ENCODE measurements around the gene LMBR1L. TPM values are rescaled to one million over a fixed set of nuclear protein-coding genes. Genes with fewer than 3 reads are reported as not detected.

Gene LMBR1L
- total RNA-seq, 4 donors from 2014 or later = 11.1 to 27.2 (median 15.9) TPM

DNA sequence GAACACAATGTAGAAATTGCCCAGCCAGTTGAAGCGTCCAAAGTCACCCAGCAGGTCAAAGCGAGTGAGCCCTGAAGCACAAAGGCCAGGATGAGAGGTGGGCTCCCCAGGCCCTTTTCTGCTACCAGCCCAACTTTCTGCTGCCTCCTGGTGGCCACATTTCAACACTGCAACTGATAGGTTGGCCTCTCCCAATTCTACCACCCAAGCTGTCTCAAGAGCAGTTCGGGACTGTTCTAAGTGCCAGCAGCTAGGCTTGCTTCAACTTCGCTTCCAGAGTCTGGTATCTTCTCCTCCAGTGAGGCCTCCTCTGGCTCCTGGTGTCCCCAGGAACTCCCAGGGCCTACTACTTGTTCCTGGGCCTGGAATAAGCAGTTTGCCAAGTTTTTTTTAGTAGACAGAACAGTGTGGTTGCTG lies 12.6 kb downstream of the LMBR1L start:
- ATAC-seq = peak; percentile 34 to 60
- no peak for TF ChIP-seq POLR2A (IDR thresholded peaks at IDR 0.05)
- TF ChIP-seq, protein P1, sequence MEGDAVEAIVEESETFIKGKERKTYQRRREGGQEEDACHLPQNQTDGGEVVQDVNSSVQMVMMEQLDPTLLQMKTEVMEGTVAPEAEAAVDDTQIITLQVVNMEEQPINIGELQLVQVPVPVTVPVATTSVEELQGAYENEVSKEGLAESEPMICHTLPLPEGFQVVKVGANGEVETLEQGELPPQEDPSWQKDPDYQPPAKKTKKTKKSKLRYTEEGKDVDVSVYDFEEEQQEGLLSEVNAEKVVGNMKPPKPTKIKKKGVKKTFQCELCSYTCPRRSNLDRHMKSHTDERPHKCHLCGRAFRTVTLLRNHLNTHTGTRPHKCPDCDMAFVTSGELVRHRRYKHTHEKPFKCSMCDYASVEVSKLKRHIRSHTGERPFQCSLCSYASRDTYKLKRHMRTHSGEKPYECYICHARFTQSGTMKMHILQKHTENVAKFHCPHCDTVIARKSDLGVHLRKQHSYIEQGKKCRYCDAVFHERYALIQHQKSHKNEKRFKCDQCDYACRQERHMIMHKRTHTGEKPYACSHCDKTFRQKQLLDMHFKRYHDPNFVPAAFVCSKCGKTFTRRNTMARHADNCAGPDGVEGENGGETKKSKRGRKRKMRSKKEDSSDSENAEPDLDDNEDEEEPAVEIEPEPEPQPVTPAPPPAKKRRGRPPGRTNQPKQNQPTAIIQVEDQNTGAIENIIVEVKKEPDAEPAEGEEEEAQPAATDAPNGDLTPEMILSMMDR (IDR thresholded peaks at IDR 0.05 in 4 of 5, conservative IDR thresholded peaks at IDR 0.05 in 1 of 5) = peak; percentile 61 to 81 (median 67)
- intact Hi-C loops (cut with DNase I; ENCODE audit: low total_unique reads) = no loop called here
- Histone ChIP-seq H3K9me3 (no peaks in the 10 kb centered on the region), H3K4me1 (peaks cover 9 to 23% of the 10 kb centered on the region in 2 donors), H3K27me3 (peaks cover 18 to 21% (median 18%) of the 10 kb centered on the region in 3 donors), H3K27ac (no peak overlapping the region), H3K4me3 (no peak overlapping the region), H3K36me3 (peaks cover 3 to 56% of the 10 kb centered on the region in 2 donors)
- in situ Hi-C loops (cut with MboI; ENCODE audit: low sequenced_read_pairs in 4 of 4) = loop anchor here in 1 of 4 donors (25.0 kb wide), 1 partner anchor 139 kb away; no protein-coding TSS in a partner anchor
- peak in 1 of 2 donors; percentile 34 for DNase-seq

DNA sequence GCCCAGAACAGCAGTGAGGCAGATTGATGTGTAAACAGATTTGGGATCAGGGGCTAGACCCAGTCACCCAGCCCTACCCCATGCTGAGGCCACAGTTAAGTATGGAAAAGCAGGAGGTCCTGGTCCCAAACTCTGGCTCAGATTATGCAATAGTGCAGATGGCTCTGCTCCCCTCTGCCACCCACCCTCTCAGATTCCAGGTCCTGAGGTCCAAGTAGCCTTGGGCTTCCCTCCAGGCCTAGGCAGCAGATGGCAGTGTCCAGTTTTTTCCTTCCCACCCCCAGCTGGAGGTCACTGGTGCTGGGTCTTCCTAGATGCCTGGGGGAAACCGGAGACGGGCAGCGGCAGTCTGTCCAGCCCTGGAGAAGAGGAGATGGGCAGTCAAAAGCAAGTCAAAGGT lies 13.3 kb downstream of the LMBR1L start:
- DNase-seq (no peak), ATAC-seq (no peak)
- in situ Hi-C loops (cut with MboI; ENCODE audit: low sequenced_read_pairs in 4 of 4) (loop anchor here in 1 of 4 donors (25.0 kb wide), 1 partner anchor 140 kb away; no protein-coding TSS in a partner anchor), intact Hi-C loops (cut with DNase I; ENCODE audit: low total_unique reads) (no loop called here)
- H3K4me3 ChIP-seq = no peak overlapping the region
- H3K36me3 ChIP-seq = peaks cover 3 to 49% of the 10 kb centered on the region in 2 donors
- peaks cover 24 to 28% (median 24%) of the 10 kb centered on the region in 3 donors for H3K27me3 ChIP-seq
- peaks cover 16 to 23% of the 10 kb centered on the region in 2 donors for H3K4me1 ChIP-seq
- no peaks in the 10 kb centered on the region for H3K9me3 ChIP-seq
- no peak overlapping the region for H3K27ac ChIP-seq
- TF ChIP-seq, protein P1 (IDR thresholded peaks at IDR 0.05 in 4 of 5, conservative IDR thresholded peaks at IDR 0.05 in 1 of 5) = no peak

DNA sequence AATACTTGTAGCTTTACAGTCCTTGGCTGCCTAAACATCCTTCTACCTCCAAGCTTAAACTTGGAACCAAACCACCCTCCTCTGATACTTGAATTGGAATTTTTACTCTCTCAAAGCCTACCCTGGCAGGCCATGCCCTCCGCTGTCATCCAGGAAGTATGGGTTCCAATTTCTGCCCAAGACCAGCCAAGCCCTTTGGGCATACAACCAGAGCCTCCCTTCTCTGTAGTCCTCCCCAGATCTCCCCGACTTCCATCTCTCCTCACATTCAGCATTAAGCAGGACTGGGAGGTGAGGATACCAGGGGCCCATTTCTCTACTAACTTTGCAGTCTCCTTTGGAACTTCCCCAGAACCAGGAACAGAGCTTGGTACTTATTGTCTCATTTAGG lies 15.7 kb downstream of the LMBR1L start:
- H3K27ac ChIP-seq = no peak overlapping the region
- DNase-seq (no peak), ATAC-seq (no peak)
- in situ Hi-C loops (cut with MboI; ENCODE audit: low sequenced_read_pairs in 4 of 4) = loop anchor here in 1 of 4 donors (25.0 kb wide), 1 partner anchor 142 kb away; no protein-coding TSS in a partner anchor
- TF ChIP-seq, protein P1 (IDR thresholded peaks at IDR 0.05 in 4 of 5, conservative IDR thresholded peaks at IDR 0.05 in 1 of 5) = no peak
- no peak for TF ChIP-seq POLR2A (IDR thresholded peaks at IDR 0.05)
- peaks cover 26 to 31% of the 10 kb centered on the region in 2 donors for H3K4me1 ChIP-seq
- H3K36me3 ChIP-seq = peaks cover 3 to 25% of the 10 kb centered on the region in 2 donors
- H3K4me3 ChIP-seq = peak overlapping the region in 2 of 4 donors; percentile 30 to 40
- no peaks in the 10 kb centered on the region for H3K9me3 ChIP-seq
- H3K27me3 ChIP-seq = peaks cover 48 to 49% (median 49%) of the 10 kb centered on the region in 3 donors
- intact Hi-C loops (cut with DNase I; ENCODE audit: low total_unique reads) = no loop called here

DNA sequence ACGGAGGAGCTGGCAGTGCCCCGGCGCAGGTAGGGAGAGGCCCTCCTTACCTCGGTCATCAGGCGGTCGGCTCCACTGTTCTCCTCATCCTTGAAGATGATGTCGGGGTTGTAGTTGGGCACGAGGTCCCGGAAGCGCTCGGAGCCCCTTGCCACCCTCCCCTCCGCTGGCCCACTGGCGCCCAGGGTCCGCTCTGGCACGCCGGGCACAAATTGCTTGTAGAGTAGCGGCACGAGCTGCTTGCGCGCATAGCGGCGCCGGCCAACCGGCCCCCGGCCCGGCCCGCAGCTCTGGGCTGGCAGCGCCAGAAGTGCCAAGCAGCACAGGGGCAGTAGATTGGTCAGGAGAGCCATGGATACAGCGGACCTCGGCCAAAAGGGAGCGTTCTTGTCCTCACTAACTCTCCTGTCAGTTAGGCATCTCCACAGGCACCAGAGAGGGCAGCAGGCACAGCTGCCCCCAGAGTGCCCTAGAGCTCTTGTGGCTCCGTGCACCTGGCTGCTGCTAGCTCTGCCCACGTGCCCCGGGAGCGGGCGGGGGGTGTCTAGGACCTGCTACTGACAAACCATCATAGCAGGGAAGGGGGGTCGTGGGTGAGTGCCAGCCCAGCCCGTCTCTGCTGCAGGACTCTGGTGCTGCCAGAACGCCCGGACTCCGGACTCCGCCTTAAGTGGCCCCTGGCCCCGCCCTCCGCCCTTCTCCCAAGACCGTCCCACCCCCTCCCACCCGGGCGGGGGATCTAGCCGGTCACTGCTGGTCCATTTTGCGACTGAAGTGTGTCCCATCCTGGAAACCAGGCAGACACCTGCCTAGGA lies 16.3 kb downstream of the LMBR1L start, which contains the start of gene DHH:
TSS of gene DHH (minus strand) at position 642 of the 815 bp plus-strand sequence. CDS start at position 353, 289 bp downstream.
- DNase-seq = no peak
- no peak for TF ChIP-seq POLR2A (IDR thresholded peaks at IDR 0.05)
- TF ChIP-seq, protein P1 (IDR thresholded peaks at IDR 0.05 in 4 of 5, conservative IDR thresholded peaks at IDR 0.05 in 1 of 5) = no peak
- ATAC-seq = peak in 1 of 2 donors; percentile 7
- H3K36me3 ChIP-seq = peaks cover 0 to 19% of the 10 kb centered on the region in 2 donors
- intact Hi-C loops (cut with DNase I; ENCODE audit: low total_unique reads) (no loop called here), in situ Hi-C loops (cut with MboI; ENCODE audit: low sequenced_read_pairs in 4 of 4) (loop anchor here in 1 of 4 donors (25.0 kb wide), 1 partner anchor 143 kb away; no protein-coding TSS in a partner anchor)
- peak within 1 kb of the TSS in 3 of 4 donors; percentile 30 to 40 (median 35) for H3K4me3 ChIP-seq
- peaks cover 52 to 55% (median 52%) of the 10 kb centered on the region in 3 donors for H3K27me3 ChIP-seq
- H3K27ac ChIP-seq = no peak within 1 kb of the TSS
- no peaks in the 10 kb centered on the region for H3K9me3 ChIP-seq
- peaks cover 30 to 31% of the 10 kb centered on the region in 2 donors for H3K4me1 ChIP-seq
